Stomach (tissue), 9 donors: ENCODE measurements around the gene ALG9. TPM values are rescaled to one million over a fixed set of nuclear protein-coding genes. Genes with fewer than 3 reads are reported as not detected.

Source experiments
- DNase-seq, 2 donors: peaks; one replicate each; pipeline versions ENCODE4 v3.0.0 to v3.0.0-alpha.2; 2013 to 2019
- H3K27ac ChIP-seq, 5 donors: fragments of 200-600 bp in 4 of 5; sonication (generic) in 4 of 5; one replicate each; pipeline ENCODE4 v1.5.1; 2013 to 2019; ENCODE audit warnings: mild to moderate bottlenecking in 1 of 5, moderate library complexity in 1 of 5
- H3K27me3 ChIP-seq, 3 donors: fragments of 200-600 bp; sonication (generic); one replicate each; pipeline ENCODE4 v1.5.1; 2017 to 2019; ENCODE audit warnings: mixed run types in 1 of 3
- H3K36me3 ChIP-seq, 4 donors: fragments of 200-600 bp; sonication (generic); 1 replicate in 3 of 4; 2 replicates in 1 of 4; pipeline ENCODE4 v1.5.1; 2016 to 2019
- H3K4me1 ChIP-seq, 4 donors: fragments of 200-600 bp; sonication (generic); one replicate each; pipeline ENCODE4 v1.5.1; 2016 to 2019
- H3K4me3 ChIP-seq, 4 donors: fragments of 200-600 bp; sonication (generic) in 3 of 4; one replicate each; pipeline ENCODE4 v1.5.1; 2016 to 2019; ENCODE audit warnings: mild to moderate bottlenecking in 1 of 4
- H3K9me3 ChIP-seq, 4 donors: fragments of 200-600 bp; sonication (generic); one replicate each; pipeline ENCODE4 v1.5.1; 2016 to 2019
- EP300 ChIP-seq: sonication (generic); formaldehyde crosslinking; IDR thresholded peaks from one replicate; pipeline ENCODE4 v1.6.1; 2017; ENCODE audit warnings: antibody characterized with exemption
- POLR2A ChIP-seq, 4 donors: fragments of 450-650 bp; IDR thresholded peaks; one replicate each; pipeline ENCODE4 v1.6.1; 2016; ENCODE audit warnings: antibody characterized with exemption in 4 of 4, control low read depth in 2 of 4, mild to moderate bottlenecking in 1 of 4, moderate library complexity in 1 of 4
- POLR2AphosphoS5 ChIP-seq, 3 donors: sonication (generic); formaldehyde crosslinking; IDR thresholded peaks; one replicate each; pipeline ENCODE4 v1.6.1; 2016; ENCODE audit warnings: antibody characterized with exemption in 3 of 3
- WGBS, 5 donors: extraction: QIAGEN DNeasy Blood & Tissue Kit in 3 of 5; methylation state at CpG; one replicate each; pipeline versions ENCODE4 v1.1.5 to v1.1.7; 2013 to 2018; 5-methylcytosine and 5-hydroxymethylcytosine counted together
- intact Hi-C: fragments of 100-400 bp; cut with DNase I; formaldehyde crosslinking; loops from one replicate; pipeline ENCODE4 v1.15.1; 2023; ENCODE audit warnings: low total_unique reads
- polyA plus RNA-seq, 3 donors: library from polyadenylated mRNA; stranded (reverse); fragments of 200-250 nt; gene quantifications; one replicate each; pipeline ENCODE4 v1.2.3, GENCODE V29; 2013
- total RNA-seq, 5 donors: library from RNA; depleted of rRNA; stranded (reverse); fragments of >200 nt; gene quantifications; one replicate each; pipeline versions ENCODE4 v1.1.0 to v1.2.3, GENCODE V29; 2014 to 2016
- TF ChIP-seq, protein P1 (sequence below), 7 experiments: fragments of 450-650 bp in 4 of 7; fragments of 200-600 bp in 3 of 7; sonication (generic) in 3 of 7; IDR thresholded peaks; one replicate each; pipeline ENCODE4 v1.5.1; 2016 to 2019; ENCODE audit warnings: antibody characterized with exemption in 7 of 7, control low read depth in 2 of 7, mild to moderate bottlenecking in 1 of 7
- donor health status: healthy with polysubstance abuse.
- donor health status: Bipolar disorder and iron deficiency.
- donor health status: healthy.

ALG9 gene
- total and polyA plus RNA-seq, 8 donors = 11.9 to 53.7 (median 25.5) TPM

GRCh38 chr11:111748035-111748804, 123.2 kb downstream of the ALG9 start:
- peaks cover 43 to 100% (median 93%) of the 10 kb centered on the region in 4 donors for H3K36me3 ChIP-seq

DNA sequence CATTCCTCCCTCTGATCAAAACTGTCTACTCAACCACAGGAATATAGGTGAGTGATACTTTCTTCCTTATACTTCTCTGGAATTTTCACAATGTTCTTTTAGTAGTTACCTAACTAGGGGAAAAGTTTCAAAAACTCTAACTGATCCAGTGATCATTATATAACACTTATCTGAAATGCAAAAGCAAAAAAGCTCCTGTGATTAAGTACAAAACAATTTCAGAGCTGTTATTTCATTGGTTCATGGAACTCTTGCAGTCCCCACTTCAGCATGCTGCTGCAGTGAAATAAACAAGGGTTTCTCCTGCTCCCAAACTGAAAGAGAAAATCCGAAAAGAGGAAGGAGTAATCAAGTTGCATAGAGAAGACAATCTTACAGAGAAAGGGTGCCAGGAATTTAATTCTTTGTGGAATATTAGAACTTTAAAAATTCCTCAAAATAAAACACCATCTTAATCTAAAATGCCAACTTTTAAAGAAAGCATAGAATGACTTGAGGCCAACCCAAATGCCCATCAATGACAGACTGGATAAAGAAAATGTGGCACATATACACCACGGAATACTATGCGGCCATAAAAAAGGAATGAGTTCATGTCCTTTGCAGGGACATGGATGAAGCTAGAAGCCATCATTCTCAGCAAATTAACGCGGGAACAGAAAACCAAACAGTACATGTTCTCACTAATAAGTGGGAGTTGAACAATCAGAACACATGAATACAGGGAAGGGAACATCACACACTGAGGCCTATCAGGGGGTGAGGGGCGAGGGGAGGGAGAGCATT, 125.5 kb downstream of the ALG9 start:
- Histone ChIP-seq H3K9me3 (no peaks in the 10 kb centered on the region), H3K4me3 (no peak overlapping the region), H3K4me1 (peaks cover 0 to 22% (median 9%) of the 10 kb centered on the region in 4 donors), H3K27ac (peak overlapping the region in 3 of 5 donors; percentile 37 to 66 (median 49)), H3K36me3 (peaks cover 36 to 100% (median 92%) of the 10 kb centered on the region in 4 donors), H3K27me3 (no peaks in the 10 kb centered on the region)
- WGBS, 5 donors = 87 to 95% (median 91%) methylated on average over 6 of the region's 6 CpGs
- DNase-seq = no peak
- TF ChIP-seq POLR2A (IDR thresholded peaks at IDR 0.05) (no peak), EP300 (no peak), POLR2AphosphoS5 (IDR thresholded peaks at IDR 0.05) (no peak)
- TF ChIP-seq, protein P1, sequence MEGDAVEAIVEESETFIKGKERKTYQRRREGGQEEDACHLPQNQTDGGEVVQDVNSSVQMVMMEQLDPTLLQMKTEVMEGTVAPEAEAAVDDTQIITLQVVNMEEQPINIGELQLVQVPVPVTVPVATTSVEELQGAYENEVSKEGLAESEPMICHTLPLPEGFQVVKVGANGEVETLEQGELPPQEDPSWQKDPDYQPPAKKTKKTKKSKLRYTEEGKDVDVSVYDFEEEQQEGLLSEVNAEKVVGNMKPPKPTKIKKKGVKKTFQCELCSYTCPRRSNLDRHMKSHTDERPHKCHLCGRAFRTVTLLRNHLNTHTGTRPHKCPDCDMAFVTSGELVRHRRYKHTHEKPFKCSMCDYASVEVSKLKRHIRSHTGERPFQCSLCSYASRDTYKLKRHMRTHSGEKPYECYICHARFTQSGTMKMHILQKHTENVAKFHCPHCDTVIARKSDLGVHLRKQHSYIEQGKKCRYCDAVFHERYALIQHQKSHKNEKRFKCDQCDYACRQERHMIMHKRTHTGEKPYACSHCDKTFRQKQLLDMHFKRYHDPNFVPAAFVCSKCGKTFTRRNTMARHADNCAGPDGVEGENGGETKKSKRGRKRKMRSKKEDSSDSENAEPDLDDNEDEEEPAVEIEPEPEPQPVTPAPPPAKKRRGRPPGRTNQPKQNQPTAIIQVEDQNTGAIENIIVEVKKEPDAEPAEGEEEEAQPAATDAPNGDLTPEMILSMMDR (IDR thresholded peaks at IDR 0.05) = no peak
- intact Hi-C loops = no loop called here

More at GRCh38 chr11:111748035-111748804, 123.2 kb downstream of the ALG9 start:
- intact Hi-C loops = no loop called here
- H3K9me3 ChIP-seq = no peaks in the 10 kb centered on the region
- H3K27ac ChIP-seq = peak overlapping the region in 1 of 5 donors; percentile 9
- TF ChIP-seq, protein P1 (IDR thresholded peaks at IDR 0.05) = no peak
- TF ChIP-seq POLR2AphosphoS5 (IDR thresholded peaks at IDR 0.05) = no peak
- no peak for TF ChIP-seq POLR2A (IDR thresholded peaks at IDR 0.05)
- TF ChIP-seq EP300 = no peak
- no peaks in the 10 kb centered on the region for H3K27me3 ChIP-seq
- WGBS, 5 donors = 67 to 76% (median 72%) methylated on average over 7 of the region's 7 CpGs
- H3K4me3 ChIP-seq = no peak overlapping the region
- DNase-seq = no peak
- H3K4me1 ChIP-seq = peaks cover 0 to 22% (median 9%) of the 10 kb centered on the region in 4 donors

- Histone ChIP-seq H3K27ac (no peak overlapping the region), H3K27me3 (no peaks in the 10 kb centered on the region), H3K4me1 (peaks cover 0 to 23% (median 11%) of the 10 kb centered on the region in 4 donors), H3K9me3 (no peaks in the 10 kb centered on the region), H3K36me3 (peaks cover 34 to 96% (median 80%) of the 10 kb centered on the region in 4 donors), H3K4me3 (no peak overlapping the region)
- no peak for DNase-seq
- 89 to 98% (median 94%) methylated on average over 2 of the region's 2 CpGs for WGBS, 5 donors
- no peak for TF ChIP-seq POLR2A (IDR thresholded peaks at IDR 0.05)
- no peak for TF ChIP-seq EP300
- TF ChIP-seq, protein P1 (IDR thresholded peaks at IDR 0.05) = no peak
- no peak for TF ChIP-seq POLR2AphosphoS5 (IDR thresholded peaks at IDR 0.05)
- intact Hi-C loops = no loop called here
Measured at GRCh38 chr11:111743700-111744099, 127.7 kb downstream of the ALG9 start.

DNA sequence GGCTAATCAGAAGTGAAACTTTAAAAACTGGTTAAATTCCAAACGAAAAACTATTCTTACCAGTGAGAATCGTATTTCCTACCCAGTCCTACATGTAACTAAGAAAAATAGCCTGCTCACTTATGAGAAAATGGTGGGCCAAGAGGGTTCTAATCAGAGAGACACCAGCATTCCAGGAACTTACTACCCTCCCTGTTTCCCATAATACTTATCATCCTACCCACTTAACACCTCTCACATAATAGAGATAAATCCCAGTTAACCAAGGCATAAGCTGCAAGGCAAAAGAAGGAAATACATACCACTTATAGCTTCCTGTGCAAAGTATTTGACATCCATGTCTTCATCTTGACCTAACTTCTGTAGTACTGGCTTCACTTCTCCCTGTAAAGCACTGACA, 129.6 kb downstream of the ALG9 start:
- intact Hi-C loops = no loop called here
- H3K36me3 ChIP-seq = peaks cover 36 to 91% (median 65%) of the 10 kb centered on the region in 4 donors
- no peak for DNase-seq
- TF ChIP-seq EP300 = no peak
- TF ChIP-seq, protein P1 (IDR thresholded peaks at IDR 0.05) = no peak
- TF ChIP-seq POLR2A (IDR thresholded peaks at IDR 0.05) = no peak
- no peak for TF ChIP-seq POLR2AphosphoS5 (IDR thresholded peaks at IDR 0.05)
- H3K27me3 ChIP-seq = no peaks in the 10 kb centered on the region
- H3K27ac ChIP-seq = no peak overlapping the region
- H3K4me1 ChIP-seq = peaks cover 0 to 36% (median 30%) of the 10 kb centered on the region in 4 donors
- H3K9me3 ChIP-seq = no peaks in the 10 kb centered on the region
- WGBS, 5 donors = 75 to 97% (median 80%) methylated on average over 2 of the region's 2 CpGs
- no peak overlapping the region for H3K4me3 ChIP-seq
